ENCODE data around the gene SNRNP48. TPM values are rescaled to one million over a fixed set of nuclear protein-coding genes. Genes with fewer than 3 reads are reported as not detected.

The SNRNP48 gene, protein sequence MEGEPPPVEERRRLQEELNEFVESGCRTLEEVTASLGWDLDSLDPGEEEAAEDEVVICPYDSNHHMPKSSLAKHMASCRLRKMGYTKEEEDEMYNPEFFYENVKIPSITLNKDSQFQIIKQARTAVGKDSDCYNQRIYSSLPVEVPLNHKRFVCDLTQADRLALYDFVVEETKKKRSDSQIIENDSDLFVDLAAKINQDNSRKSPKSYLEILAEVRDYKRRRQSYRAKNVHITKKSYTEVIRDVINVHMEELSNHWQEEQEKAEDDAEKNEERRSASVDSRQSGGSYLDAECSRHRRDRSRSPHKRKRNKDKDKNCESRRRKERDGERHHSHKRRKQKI
- polyA plus RNA-seq (2011; rRNA removed) (7.3 and 10.6 TPM in 2 replicates), polyA minus RNA-seq (2011; rRNA and poly(A)+ RNA removed) (2.9 and 4.3 TPM in 2 replicates)

DNA sequence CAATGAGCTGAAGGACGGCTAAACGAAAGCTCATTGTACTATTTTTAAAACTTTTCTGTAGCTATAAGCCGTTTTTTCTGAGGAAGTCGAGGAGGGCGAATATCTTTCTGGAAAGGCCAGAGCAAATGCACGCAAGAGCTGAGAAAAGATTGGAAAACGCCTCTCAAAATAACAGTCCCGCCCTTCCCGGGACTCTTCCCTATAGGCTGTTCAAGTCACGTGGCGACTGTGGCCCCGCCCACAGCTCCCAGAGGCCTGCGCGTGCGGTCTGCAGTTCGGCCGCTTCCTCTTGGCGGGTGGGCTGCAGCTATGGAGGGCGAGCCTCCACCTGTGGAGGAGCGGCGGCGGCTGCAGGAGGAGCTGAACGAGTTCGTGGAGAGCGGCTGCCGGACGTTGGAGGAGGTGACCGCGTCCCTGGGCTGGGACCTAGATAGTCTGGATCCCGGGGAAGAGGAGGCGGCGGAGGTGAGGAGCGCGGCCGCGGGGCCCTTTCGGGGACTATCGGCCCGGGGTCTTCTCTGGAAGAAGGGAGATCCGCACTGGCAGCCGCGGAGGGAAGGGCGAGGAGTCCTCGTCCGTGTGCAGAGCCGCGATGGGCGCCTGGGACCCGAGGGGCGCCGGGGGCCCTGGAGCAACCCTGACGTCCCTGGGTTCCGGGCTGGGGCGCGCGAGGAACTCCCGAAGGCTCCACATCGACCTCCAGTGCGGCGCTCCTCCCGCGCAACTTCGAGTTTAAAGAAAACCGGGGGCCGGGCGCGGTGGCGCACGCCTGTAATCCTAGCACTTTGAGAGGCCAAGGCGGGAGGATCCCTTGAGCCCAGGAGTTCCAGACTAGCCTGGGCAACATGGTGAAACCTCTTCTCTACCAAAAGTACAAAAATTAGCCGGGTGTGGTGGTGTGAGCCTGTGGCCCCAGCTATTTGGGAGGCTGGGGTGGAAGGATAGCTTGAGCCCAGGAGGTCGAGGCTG lies at the start of gene SNRNP48:
SNRNP48 (plus strand) TSS at position 250 of the 969 bp plus-strand sequence; CDS start at position 310, 60 bp downstream.
- no peak within 1 kb of the TSS for H3K27ac ChIP-seq (ENCODE audit: low read depth, low read length)
- DNase-seq (ENCODE audit: low read depth, low spot score), result peak; percentile 78
- no peaks in the 10 kb centered on the region for H3K27me3 ChIP-seq (ENCODE audit: control insufficient read depth, insufficient read depth, low read length)
- ChIA-PET POLR2A (interaction anchor here (0.9 to 1.3 kb wide), 2 partner anchors 201 to 278 kb away, joined by 6 to 9 read pairs; partner anchors contain the start of genes CAGE1 and RIOK1), CTCF (interaction anchor here (0.6 to 2.1 kb wide), 10 partner anchors 13 to 469 kb away, joined by 3 to 7 read pairs (median 4); no protein-coding TSS in a partner anchor)
- H3K4me3 ChIP-seq (ENCODE audit: low read depth, low read length), result peak within 1 kb of the TSS; percentile 78
- TF ChIP-seq, protein P1, sequence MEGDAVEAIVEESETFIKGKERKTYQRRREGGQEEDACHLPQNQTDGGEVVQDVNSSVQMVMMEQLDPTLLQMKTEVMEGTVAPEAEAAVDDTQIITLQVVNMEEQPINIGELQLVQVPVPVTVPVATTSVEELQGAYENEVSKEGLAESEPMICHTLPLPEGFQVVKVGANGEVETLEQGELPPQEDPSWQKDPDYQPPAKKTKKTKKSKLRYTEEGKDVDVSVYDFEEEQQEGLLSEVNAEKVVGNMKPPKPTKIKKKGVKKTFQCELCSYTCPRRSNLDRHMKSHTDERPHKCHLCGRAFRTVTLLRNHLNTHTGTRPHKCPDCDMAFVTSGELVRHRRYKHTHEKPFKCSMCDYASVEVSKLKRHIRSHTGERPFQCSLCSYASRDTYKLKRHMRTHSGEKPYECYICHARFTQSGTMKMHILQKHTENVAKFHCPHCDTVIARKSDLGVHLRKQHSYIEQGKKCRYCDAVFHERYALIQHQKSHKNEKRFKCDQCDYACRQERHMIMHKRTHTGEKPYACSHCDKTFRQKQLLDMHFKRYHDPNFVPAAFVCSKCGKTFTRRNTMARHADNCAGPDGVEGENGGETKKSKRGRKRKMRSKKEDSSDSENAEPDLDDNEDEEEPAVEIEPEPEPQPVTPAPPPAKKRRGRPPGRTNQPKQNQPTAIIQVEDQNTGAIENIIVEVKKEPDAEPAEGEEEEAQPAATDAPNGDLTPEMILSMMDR (IDR thresholded peaks at IDR 0.05; ENCODE audit: low read depth, low read length), result no peak
- 0 out of 2 replicates have a peak, but pooled peaks cover 3% of the 10 kb centered on the region for H3K9me3 ChIP-seq (ENCODE audit: control insufficient read depth, insufficient read depth, low read length)

DNA sequence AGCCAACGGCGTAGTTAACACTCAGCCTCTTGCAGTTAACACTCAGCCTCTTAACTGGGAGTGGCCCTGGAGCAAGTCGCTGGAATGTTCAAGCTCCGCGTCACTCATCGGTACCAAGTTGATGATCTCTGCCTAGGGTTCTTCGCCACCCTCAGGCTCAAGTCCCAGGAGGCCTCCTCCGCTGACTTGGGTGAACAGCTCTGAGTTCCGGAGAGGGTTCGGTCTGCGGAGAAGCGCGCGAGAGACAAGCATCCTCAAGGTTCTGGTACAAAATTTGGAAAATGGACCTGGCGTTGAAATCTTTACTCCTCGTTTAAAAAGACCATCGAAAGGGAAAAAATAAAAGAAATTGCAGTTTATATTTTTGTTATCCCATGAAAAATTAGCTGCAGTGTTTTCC lies 49.4 kb upstream of the SNRNP48 start:
- H3K4me3 ChIP-seq (ENCODE audit: low read depth, low read length), result peak overlapping the region; percentile 63
- ChIA-PET CTCF (no interaction called here), POLR2A (interaction anchor here (0.7 kb wide), 1 partner anchor 12 kb away, joined by 3 read pairs; no protein-coding TSS in a partner anchor)
- no peak overlapping the region for H3K27ac ChIP-seq (ENCODE audit: low read depth, low read length)
- TF ChIP-seq, protein P1 (IDR thresholded peaks at IDR 0.05; ENCODE audit: low read depth, low read length), result no peak
- H3K27me3 ChIP-seq (ENCODE audit: control insufficient read depth, insufficient read depth, low read length), result peaks cover 35% of the 10 kb centered on the region
- H3K9me3 ChIP-seq (ENCODE audit: control insufficient read depth, insufficient read depth, low read length), result no peaks in the 10 kb centered on the region; the same call in 1 of the 2 replicates
- DNase-seq (ENCODE audit: low read depth, low spot score), result no peak

DNA sequence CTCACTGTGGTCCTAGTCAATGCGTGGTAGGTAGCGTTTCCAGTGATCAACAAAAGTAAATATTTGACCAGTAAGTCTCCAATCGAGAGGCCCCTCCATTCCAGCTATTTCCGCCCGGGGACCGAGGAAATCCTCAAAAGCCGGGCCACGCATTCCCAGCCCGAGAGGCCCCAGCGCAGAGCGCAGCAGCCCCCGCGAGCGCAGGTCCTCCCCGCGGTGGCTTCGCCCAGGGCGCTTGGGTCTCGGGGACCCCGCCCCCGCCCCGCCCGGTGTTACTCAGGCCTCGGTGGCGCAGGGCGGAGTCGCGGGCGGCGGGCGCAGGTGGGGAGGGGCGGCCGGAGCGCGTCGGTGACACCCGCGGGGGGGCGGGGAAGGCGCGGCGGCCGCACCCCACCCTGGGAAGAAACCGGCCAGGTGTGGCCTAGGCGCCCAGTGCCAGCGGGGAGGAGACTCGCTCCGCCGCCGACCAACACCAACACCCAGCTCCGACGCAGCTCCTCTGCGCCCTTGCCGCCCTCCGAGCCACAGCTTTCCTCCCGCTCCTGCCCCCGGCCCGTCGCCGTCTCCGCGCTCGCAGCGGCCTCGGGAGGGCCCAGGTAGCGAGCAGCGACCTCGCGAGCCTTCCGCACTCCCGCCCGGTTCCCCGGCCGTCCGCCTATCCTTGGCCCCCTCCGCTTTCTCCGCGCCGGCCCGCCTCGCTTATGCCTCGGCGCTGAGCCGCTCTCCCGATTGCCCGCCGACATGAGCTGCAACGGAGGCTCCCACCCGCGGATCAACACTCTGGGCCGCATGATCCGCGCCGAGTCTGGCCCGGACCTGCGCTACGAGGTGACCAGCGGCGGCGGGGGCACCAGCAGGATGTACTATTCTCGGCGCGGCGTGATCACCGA lies 48.6 kb upstream of the SNRNP48 start, which contains the start of gene DSP:
DSP (plus strand) TSS at position 497 of the 890 bp plus-strand sequence; CDS start at position 742, 245 bp downstream.
- CTCF ChIA-PET, result no interaction called here
- no peak for DNase-seq (ENCODE audit: low read depth, low spot score)
- Histone ChIP-seq H3K27me3 (ENCODE audit: control insufficient read depth, insufficient read depth, low read length) (peaks cover 35% of the 10 kb centered on the region), H3K27ac (ENCODE audit: low read depth, low read length) (no peak within 1 kb of the TSS), H3K4me3 (ENCODE audit: low read depth, low read length) (peak within 1 kb of the TSS; percentile 63), H3K9me3 (ENCODE audit: control insufficient read depth, insufficient read depth, low read length) (no peaks in the 10 kb centered on the region; the same call in 1 of the 2 replicates)
- POLR2A ChIA-PET, result interaction anchor here (0.7 kb wide), 1 partner anchor 12 kb away, joined by 3 read pairs; no protein-coding TSS in a partner anchor
- TF ChIP-seq, protein P1 (IDR thresholded peaks at IDR 0.05; ENCODE audit: low read depth, low read length), result no peak

DNA sequence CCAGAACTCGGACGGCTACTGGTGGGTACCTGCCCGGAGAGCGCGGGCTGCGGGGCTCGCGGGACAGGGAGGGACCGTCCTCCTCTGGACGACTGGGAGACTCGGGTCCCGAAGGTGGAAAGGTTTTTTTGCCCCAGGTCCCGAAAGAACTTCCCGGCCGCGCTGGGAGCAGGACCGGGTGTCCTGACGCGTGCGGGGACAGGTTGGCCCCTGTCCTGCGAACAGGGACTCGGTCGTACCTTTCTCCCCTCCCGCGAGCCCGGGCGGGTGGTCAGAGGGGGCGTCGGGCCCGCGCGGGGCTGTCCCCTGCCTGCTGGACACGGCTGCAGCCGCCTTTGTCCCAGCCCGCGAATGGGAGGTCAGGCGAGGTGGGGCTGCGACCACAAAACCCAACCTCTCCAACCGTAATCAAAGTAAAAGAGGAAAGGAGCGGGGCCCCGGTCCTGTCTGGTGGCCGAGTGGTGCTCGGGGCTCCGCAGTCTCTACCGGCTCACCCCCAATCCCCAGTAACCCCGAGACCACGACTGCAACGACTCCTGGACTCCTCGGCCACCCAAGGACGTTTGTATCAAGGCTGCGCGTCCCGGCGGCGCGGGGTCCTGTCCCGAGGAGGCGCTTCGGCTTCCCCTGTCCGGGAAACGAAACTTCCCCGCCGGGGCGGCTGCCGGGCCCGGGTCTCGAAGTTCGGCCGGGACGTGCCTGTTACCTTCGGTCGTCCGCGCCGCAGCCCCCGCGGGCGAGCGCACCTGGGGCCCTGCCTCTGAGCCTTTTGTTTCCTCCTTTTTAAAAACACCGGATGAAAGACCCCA lies 47.7 kb upstream of the SNRNP48 start:
- TF ChIP-seq, protein P1 (IDR thresholded peaks at IDR 0.05; ENCODE audit: low read depth, low read length), result no peak
- H3K9me3 ChIP-seq (ENCODE audit: control insufficient read depth, insufficient read depth, low read length), result no peaks in the 10 kb centered on the region; the same call in 1 of the 2 replicates
- POLR2A ChIA-PET, result no interaction called here
- peaks cover 35% of the 10 kb centered on the region for H3K27me3 ChIP-seq (ENCODE audit: control insufficient read depth, insufficient read depth, low read length)
- peak overlapping the region; percentile 63 for H3K4me3 ChIP-seq (ENCODE audit: low read depth, low read length)
- DNase-seq (ENCODE audit: low read depth, low spot score), result no peak
- CTCF ChIA-PET, result no interaction called here
- H3K27ac ChIP-seq (ENCODE audit: low read depth, low read length), result no peak overlapping the region

Measured in AG04450 (cell line).